Choroid plexus epithelial cell (primary cell): Measurements from ENCODE around the gene PCBP2.

ENCODE experiments used
- DNase-seq: peaks from one replicate; pipeline ENCODE4 v3.0.0-alpha.2; 2010; ENCODE audit warnings: low read depth
- H3K4me3 ChIP-seq: 2 replicates; pipeline ENCODE4 v1.5.1; 2011; ENCODE audit warnings: low read depth, mild to moderate bottlenecking, control low read depth, low read length, moderate library complexity
- TF ChIP-seq, protein P1 (sequence below): conservative IDR thresholded peaks from 2 replicates; pipeline ENCODE4 v1.5.1; 2011; ENCODE audit warnings: low read depth, mild to moderate bottlenecking, control low read depth, inconsistent platforms, low read length, moderate library complexity

The PCBP2 gene

DNA sequence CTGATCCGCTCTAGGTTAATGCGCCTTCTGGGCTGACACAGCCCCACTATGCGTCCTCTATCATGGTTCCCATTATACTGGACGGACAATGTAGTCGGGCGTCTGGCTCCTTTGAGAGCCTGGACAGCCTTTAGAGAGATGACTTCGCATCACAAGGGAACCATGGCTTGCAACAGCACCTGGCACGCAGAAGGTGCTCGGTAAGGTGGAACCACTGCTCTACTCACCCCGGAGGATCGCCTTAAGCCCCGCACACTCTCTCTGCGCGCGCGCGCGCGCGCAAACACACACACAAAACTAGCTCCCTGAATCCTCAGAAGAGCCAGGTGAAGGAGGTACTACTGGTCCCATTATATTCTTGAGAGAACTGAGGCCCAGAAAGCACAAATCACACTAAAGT is 40.3 kb downstream of the PCBP2 start:
- peak overlapping the region; percentile 65 for H3K4me3 ChIP-seq
- TF ChIP-seq, protein P1, sequence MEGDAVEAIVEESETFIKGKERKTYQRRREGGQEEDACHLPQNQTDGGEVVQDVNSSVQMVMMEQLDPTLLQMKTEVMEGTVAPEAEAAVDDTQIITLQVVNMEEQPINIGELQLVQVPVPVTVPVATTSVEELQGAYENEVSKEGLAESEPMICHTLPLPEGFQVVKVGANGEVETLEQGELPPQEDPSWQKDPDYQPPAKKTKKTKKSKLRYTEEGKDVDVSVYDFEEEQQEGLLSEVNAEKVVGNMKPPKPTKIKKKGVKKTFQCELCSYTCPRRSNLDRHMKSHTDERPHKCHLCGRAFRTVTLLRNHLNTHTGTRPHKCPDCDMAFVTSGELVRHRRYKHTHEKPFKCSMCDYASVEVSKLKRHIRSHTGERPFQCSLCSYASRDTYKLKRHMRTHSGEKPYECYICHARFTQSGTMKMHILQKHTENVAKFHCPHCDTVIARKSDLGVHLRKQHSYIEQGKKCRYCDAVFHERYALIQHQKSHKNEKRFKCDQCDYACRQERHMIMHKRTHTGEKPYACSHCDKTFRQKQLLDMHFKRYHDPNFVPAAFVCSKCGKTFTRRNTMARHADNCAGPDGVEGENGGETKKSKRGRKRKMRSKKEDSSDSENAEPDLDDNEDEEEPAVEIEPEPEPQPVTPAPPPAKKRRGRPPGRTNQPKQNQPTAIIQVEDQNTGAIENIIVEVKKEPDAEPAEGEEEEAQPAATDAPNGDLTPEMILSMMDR: no peak

DNA sequence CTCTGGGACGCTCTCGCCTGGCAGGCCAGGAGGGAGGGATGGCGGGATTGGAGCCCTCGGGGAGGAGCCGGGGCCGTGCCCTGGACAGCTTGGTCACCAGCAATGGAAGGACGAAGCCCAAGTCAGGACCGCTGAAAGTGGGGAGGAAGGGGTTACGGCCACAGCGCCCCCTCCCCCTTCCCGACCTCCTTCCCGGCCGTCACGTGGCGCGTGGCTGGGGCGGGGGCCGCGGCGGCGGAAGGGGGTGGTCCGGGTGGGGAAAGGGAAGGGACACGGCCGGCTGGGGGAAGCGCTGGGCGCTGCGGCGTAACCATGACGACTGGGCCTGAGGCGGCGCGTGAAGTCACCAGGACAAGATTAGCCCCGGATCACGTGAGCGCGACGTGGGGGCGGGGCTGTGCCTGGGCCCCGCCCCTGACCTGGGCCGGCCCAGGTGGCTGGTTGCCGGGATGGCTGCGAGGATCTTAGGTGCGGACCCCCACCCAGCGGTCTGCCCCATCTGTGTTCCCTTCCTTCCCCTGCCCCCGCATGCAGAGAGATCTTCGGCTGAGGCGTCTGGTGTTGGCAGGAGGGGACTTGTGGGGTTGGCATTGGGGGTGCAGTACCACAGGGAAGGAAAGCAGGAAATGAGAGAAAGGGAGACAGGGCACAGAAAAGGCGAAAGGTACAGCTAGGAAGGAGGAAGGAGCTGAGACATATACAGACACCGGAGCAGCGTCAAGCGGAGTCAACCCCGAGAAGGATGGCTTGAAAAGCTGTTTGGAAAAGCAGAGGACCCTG is 41.1 kb downstream of the PCBP2 start:
- peak overlapping the region; percentile 65 for H3K4me3 ChIP-seq
- TF ChIP-seq, protein P1: no peak
- DNase-seq: peak; percentile 93

More for the DNA sequence above, 40.3 kb downstream of the PCBP2 start:
- no peak for DNase-seq

DNA sequence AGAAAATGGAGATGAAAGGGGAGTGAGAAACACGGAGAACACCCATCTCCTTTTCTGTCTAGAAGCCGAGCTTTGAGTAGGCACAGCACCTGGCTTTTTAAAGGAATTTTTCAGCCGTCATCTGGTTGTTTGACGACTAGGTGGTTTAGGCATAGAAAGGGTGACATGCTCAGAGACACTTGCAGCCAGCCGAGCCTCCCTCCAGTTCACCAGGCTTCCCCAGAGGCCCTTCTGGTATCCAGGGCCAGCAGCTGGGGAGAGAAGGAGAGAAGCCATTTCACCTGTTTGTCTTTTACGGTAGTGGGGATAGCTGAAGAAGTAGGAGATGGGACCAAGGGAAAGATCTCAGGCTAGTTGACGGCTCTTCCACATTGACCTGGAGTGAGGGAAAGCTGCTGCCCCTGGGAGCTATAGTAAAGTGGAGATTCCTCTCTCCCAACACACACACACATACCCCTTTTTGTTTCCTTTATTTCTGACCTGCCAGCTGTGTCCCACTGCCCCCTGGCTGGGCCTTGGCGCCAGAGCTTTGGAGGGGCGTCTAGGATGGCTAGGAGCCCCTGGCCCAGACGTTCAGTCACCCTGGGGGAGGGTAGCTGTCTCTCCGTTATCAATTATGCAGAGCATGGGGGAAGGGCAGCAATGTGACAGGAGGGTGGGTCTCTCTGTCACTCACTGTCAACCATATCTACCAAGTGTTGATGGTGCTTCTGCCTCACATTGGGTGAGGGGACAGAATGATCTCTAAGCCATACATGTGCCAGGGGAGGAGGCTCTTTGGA is 41.9 kb downstream of the PCBP2 start:
- H3K4me3 ChIP-seq: peak overlapping the region; percentile 65
- DNase-seq: no peak
- TF ChIP-seq, protein P1: no peak

DNA sequence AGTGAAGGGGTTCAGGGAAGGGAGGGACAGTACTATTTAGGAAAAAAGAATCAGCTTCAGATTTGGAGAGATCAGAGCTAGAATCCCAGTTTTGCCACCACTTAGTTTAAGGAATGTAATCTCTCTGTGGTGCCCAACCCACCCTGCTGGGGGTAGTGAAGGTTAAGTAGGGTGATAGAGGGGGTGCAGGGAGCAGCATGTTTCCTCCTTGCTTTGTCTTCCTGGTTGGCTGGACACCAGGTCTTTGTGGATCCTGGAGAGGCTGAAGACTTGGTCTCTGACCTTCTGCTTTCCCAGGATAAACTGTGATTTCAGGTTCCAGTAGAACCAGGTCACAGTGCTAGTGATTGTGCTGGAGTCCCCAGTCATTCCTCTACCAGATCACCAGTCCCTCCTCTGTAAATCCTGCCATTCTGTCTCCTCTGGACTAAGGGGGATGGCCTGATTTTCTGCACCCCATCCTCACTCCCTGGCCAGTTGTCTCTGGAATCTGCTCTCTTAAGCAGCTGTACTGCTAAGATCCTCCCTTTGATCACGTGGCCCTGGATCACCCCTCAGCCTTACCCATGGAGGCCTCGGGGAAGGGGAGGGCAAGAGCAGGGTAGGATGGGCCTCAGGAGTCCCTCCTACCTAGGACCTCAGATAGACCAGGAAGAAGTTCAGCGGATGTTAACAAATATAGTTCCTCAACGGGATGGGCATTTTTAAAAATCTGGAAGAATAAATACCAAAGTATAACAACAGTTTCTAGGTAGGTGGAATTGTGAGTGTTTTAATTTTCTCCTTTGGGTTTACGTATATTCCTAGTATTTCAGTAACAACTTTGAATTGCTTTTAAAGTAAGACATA is 44.2 kb downstream of the PCBP2 start:
- H3K4me3 ChIP-seq: peak overlapping the region; percentile 8
- TF ChIP-seq, protein P1: no peak
- DNase-seq: peak; percentile 95

DNA sequence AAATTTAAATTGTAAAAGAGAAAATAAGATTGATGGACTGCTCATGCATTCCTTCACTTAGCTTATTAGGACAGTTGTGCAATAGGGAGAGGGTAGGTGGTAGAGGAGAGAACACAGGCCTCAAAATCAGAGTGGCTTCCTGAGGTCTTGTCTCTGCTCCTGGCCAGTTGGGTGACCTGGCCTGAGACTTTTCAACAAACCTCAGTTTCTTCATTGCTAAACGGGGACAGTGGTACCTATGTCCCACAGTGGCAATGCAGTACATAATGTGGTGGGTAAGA is 44.8 kb downstream of the PCBP2 start:
- DNase-seq: no peak
- peak overlapping the region; percentile 8 for H3K4me3 ChIP-seq
- TF ChIP-seq, protein P1: no peak

DNA sequence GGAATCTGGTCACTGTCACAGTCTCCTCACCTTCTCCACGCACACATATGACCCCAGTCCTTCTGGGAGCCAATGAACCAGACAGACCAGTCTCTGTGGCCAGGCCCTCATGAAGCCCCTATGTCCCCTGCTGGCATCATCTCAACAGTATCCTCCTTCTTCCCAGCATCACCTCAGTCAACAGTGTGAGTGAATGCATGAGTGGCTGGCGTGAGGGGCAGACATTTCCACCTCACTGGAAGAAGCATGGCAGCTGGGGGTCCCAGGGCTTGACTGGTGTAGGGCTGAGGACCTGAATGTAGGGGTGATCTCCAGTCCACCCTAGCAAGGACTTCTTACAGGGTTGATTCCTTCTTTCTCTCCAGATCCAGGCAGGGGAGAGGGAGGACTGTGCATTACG is 45.6 kb downstream of the PCBP2 start:
- TF ChIP-seq, protein P1: no peak
- H3K4me3 ChIP-seq: no peak overlapping the region
- no peak for DNase-seq
